ENCODE data around the gene SLC2A6. TPM values are rescaled to one million over a fixed set of nuclear protein-coding genes. Genes with fewer than 3 reads are reported as not detected.

Gene SLC2A6, protein sequence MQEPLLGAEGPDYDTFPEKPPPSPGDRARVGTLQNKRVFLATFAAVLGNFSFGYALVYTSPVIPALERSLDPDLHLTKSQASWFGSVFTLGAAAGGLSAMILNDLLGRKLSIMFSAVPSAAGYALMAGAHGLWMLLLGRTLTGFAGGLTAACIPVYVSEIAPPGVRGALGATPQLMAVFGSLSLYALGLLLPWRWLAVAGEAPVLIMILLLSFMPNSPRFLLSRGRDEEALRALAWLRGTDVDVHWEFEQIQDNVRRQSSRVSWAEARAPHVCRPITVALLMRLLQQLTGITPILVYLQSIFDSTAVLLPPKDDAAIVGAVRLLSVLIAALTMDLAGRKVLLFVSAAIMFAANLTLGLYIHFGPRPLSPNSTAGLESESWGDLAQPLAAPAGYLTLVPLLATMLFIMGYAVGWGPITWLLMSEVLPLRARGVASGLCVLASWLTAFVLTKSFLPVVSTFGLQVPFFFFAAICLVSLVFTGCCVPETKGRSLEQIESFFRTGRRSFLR
- total RNA-seq, result 2.0 and 17.5 TPM in 2 replicates

DNA sequence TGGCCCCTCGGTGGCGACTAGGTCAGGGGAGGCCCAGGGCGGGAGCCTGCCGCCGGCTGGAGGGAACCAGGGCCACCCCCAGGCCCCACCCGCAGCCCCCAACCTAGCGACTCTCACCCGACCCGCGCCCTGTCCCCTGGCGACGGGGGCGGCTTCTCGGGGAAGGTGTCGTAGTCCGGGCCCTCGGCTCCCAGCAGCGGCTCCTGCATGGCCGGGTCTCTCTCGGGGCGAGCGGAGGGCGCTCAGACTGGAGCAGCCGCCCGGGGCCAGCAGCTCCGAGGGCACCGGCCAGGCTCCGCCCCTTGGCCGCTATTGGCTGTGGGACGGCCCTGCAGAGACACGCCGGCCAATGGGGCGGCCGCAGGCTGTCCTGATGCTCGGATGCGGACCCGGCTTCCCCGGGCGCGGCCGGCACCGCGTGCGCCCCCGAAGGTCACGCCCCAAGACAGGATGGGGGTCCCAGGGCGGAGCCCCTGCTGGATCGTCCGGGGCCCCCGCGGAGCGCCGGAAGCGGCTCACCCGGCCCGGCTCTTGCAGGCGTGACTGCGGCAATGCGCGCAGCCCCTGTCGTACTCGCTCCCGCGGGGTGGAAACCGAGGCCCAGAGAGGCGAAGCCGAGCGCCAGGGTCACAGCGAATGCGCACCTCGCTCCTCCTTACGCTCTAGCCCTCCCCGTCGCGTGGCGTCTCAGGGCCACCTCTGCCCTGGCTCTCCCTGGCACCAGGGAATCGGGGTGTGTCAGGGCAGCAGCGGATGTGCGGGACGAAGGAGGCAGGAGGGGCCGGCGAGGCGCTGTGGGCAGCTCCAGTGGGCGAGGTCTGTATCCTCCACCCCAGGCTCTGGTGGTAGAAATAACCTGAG, at the start of gene SLC2A6:
Gene SLC2A6, minus strand, starts transcription at position 249 of the 861 bp plus-strand sequence. Its CDS starts 40 bp downstream, at position 209.

DNA sequence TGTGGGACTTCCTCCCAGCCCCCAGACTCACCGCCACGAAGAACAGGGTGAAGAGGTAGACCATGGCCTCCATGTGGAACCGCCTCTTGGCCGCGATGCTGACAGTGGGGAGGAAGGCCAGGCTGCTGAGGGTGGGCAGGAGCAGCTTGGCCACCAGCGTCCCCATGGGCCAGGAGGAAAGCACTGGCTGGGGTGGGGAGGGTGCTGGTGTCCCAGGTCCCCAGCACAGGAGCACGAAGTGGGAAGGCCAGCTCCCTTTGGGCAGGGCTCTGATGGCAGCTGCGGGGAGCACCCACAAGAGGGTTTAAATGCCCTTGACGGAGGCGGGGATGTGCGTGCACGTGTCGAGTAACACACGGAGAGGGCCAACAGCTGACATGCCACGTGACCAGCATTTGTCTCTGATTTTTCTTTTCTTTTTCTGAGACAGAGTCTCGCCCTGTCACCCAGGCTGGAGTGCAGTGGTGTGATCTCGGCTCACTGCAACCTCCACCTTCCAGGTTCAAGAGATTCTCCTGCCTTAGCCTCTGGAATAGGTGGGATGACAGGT, 45.9 kb upstream of the SLC2A6 start, which contains the start of gene MYMK:
Gene MYMK, minus strand, starts transcription at position 281 of the 550 bp plus-strand sequence. Its CDS starts 115 bp downstream, at position 166.

DNA sequence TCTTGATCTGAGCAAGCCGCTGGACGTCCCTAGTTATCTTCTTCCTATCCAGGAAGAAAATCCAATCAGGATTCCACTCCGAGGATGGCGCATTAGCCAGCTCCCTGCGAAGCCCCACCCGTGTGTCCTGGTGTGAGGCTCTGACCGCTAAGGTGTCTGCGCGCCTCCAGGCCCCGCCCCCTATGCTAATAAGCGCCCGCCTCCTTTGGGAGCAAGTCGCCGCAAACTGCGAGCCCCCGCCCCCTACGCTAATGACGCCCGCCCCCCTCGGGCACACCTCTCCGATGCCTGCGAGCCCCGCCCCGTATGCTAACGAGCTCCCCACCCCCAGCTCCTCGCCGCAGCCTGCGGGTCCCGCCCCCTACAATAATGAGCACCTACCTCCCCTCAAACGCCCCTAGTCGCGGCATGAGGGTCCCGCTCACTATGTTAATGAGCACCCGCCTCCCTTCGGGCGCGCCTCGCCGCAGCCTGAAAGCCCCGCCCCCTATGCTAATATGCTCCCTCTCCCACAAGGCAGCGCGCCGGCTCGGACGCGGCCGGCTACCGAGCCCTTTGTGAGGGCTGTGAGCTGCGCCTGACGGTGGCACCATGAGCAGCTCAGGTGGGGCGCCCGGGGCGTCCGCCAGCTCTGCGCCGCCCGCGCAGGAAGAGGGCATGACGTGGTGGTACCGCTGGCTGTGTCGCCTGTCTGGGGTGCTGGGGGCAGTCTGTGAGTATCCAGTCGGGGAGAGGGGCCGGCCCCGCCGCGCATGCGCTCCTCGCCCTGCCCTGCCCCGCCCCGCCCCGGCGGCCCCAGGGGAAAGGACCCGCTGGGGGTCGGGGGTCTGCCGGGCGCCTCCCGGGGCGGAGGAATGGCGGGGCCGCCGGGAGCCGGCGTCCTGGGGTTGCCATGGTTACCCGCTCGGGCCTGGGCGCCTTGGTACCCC, 19.2 kb downstream of the SLC2A6 start, which contains the start of gene CACFD1:
Gene CACFD1, plus strand, starts transcription at position 503 of the 929 bp plus-strand sequence. Its CDS starts 89 bp downstream, at position 592.

DNA sequence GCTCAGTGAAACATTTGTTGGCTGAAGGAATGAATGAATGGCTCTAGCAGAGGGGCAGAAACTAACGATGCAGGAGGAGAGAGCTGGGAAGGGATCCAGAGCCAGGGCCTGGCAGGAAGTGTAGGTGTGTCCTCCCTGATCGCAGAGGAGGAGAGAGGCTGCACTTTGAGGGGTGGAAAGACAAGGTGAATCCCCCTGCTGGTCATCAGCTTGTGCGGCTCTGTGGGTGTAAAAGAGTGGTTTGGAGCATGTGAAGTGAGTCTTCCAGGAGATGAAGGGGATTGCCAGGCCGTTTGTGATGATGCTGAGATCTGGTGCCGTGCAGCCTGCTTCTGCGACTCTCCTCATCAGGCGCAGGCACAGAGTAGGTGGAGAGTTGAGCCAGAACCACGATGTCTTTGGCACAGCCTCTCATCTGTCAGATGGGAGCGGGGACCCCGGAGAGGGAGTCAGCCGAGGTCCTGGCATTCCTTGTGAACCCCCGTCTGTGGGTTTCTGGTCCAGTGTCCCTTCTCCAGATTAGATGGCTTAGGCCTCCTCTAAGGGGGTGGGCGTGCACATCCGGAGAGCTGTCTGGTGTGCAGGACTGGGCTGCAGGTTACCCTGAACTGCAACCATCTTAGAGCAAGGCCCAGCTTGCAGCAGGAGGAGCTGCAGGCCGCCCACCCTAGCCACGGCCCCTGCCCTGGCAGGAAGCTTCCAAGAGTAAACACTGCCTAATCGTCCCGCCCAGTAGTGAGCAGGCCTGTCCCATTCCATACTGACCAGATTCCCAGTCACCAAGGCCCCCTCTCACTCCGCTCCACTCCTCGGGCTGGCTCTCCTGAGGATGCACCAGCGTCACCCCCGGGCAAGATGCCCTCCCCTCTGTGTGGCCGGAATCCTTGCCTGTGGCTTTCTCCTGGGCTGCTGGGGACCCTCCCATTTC, 57.0 kb downstream of the SLC2A6 start, which contains the start of gene ADAMTS13:
Gene ADAMTS13, plus strand, starts transcription at position 753 of the 928 bp plus-strand sequence. Its CDS starts 77 bp downstream, at position 830.

Other genes with a start within 250 kb of the SLC2A6 start
- under 0.01 TPM in 1 of 2 replicates, not detected in the other for gene ABO, start 203.9 kb downstream of the SLC2A6 start, total RNA-seq
- gene SURF6, start 142.9 kb downstream of the SLC2A6 start, total RNA-seq, result 5.7 and 9.4 TPM in 2 replicates
- gene MED22, start 131.0 kb downstream of the SLC2A6 start, total RNA-seq, result 13.7 and 16.7 TPM in 2 replicates
- 1,495 and 2,171 TPM in 2 replicates for gene RPL7A, start 130.9 kb downstream of the SLC2A6 start, total RNA-seq
- gene SURF1, start 122.6 kb downstream of the SLC2A6 start, total RNA-seq, result 22.0 and 30.0 TPM in 2 replicates
- gene SURF2, start 122.5 kb downstream of the SLC2A6 start, total RNA-seq, result 6.3 and 16.9 TPM in 2 replicates
- gene SURF4, start 103.0 kb downstream of the SLC2A6 start, total RNA-seq, result 255 and 467 TPM in 2 replicates
- 1.6 and 2.7 TPM in 2 replicates for gene STKLD1, start 102.7 kb downstream of the SLC2A6 start, total RNA-seq
- 12.1 and 19.2 TPM in 2 replicates for gene REXO4, start 61.1 kb downstream of the SLC2A6 start, total RNA-seq
- 2.0 and 4.7 TPM in 2 replicates for gene ADAMTS13, start 56.7 kb downstream of the SLC2A6 start, total RNA-seq
- gene CACFD1, start 19.1 kb downstream of the SLC2A6 start, total RNA-seq, result 16.1 and 18.3 TPM in 2 replicates
- gene MYMK, start 45.9 kb upstream of the SLC2A6 start, total RNA-seq, result not detected in 2 replicates
- gene ADAMTSL2, start 55.6 kb upstream of the SLC2A6 start, total RNA-seq, result not detected in 2 replicates
- not detected in 2 replicates for gene FAM163B, start 130.3 kb upstream of the SLC2A6 start, total RNA-seq
- not detected in 2 replicates for gene DBH, start 157.3 kb upstream of the SLC2A6 start, total RNA-seq

Data from placental epithelial cell (primary cell).